ENCODE measurements around the gene OR1D5. TPM values are rescaled to one million over a fixed set of nuclear protein-coding genes. Genes with fewer than 3 reads are reported as not detected.
A peak's percentile ranks its signal among the peaks of the same experiment; 100 is the strongest.
"Not testable (repeated sequence)": the region's sequence is repeated elsewhere in the genome, so short reads cannot be mapped to it uniquely, and the experiment has no call there.

Gene OR1D5
- total RNA-seq, 1 experiment from 2014 or later, result not detected

DNA sequence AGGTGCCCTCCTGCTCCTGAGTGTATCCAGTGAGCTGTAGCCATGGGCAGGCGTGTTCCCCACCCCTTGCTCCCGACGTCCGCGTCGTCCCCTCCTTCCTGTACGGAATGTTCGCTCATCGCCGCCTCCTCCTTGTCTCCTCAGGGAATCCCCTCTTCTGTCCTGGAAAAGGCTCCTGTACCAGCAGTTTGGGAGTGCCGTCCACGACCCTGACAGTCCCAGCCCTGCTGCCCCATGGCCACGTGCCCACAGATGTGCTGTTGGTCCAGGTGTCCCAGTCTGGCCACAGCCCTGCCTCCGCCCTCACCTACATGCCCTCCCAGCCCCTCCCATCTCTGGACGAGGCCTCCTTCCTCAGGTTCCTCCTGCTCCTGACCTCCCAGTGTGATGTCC lies 30.2 kb downstream of the OR1D5 start:
- no peak for DNase-seq (ENCODE audit: extremely low read depth, low read depth)

DNA sequence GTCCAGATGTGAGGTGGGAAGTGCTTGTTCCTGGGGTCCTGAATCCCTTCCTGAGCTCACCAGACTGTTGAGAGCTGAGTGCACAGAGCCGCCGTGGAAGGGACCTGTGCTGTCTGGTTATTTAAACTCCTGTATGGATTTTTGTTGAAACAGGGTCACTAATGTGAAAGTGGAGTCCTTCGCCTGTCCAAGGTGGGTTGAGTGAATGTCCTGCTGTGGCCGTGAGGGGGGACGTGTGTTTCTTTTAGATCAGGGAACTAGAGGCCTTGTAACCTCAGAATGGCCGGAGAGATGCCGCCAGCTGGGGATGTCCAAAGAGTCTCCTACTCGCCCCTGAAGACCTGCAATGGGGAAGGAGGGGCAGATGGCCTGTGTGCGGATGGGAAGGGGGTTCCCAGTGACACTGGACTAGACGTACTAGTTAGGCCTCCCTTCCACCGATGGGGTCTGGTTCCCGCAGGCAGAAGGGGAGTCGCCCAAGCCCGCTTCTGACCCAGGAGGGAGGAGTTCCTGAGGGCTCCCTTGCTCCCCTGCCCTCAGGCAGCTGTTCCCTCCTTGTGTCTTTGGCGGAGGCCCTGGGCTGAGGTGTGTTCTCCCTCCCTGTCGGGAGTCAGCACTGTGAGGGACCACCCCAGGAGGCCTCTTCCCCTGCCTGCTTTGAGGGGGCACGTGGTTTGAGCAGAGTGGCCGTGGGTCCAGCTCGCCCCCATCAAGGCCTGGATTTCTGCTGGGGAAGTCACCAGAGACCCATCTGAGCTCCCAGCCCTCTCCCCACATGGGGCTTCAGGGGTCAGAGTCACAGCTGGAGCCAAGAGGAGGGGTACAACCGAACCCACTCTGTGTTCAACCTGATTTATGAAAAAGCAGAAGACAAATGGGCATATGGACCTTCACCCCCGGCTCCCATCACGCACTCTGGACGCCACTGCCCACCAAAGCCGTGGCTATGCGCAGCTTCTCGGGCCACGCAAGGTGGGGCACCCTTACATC lies 30.9 kb downstream of the OR1D5 start:
- DNase-seq (ENCODE audit: extremely low read depth, low read depth), result no peak

DNA sequence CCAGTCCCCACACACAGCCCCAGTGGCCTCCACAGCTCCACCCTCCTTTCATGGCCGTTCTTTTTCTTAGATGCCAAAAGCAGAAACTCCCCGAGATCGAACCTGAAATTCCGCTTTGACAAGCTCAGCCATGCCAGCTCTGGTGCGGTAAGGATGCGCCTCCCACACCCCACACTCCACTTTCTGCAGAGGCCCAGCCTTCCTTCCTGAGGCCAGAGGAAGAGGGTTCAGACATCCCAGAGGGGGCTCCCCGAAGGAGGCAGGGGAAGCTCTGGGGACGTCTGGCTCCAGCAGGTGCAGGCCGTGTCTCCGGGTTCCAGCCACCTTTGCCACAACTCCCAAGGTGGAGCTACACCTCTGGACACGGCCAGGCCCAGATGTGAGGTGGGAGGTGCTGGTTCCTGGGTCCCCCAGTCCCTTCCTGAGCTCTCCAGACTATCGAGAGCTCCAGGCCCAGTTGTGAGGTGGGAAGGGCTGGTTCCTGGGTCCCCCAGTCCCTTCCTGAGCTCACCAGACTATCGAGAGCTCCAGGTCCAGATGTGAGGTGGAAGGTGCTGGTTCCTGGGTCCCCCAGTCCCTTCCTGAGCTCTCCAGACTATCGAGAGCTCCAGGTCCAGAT lies 32.4 kb downstream of the OR1D5 start:
- DNase-seq (ENCODE audit: extremely low read depth, low read depth), result not testable (repeated sequence)

DNA sequence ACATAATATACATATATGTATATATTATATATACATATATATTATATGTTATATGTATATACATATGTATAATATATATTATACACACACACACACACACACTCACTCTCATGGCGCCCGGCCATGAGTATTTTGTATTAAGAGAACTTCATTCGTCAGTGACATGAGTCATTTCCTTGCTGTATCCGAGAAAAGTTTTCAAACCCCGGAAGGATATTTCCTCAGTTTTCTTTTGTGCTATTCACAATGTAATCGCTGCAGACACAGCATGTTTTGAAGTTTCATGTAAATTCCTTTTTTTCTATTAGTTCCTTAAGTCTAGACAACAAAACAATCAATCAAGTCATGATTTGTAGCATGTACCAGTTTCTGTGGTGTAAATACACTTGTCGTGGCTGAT lies 33.3 kb downstream of the OR1D5 start:
- peak; percentile 48 for DNase-seq (ENCODE audit: extremely low read depth, low read depth)

DNA sequence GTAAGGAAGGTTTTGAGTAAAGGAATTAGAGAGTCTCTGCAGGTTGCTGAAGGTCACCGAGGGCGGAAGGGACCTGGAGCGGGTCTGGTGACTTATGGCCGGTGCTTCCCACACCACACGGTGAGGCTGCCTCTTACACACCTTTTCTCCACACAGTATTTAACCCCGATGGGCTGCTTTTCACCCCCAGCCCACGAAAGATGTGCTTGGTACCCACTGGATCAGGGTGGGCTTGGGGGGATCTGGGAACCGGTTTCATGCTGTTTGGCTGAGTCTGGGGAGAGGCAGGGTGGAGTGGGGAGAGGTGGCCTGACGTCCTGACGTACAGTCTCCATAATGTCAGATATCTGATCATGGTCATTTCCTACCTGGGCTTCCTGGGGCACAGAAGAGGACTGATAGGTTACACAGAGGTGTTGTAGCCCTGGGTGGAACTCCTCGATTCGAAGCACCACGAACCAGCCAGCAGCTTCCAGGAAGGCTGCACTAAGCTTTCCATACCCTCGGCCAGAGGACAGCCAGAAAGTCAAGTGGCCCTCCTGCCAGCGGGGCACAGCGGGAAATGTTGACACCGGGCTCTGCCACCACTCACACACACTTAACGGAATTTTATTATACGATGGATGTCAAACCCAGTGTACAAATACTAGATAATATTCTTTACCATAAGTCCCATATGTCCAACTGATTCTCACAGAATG lies 34.0 kb downstream of the OR1D5 start:
- DNase-seq (ENCODE audit: extremely low read depth, low read depth), result no peak

DNA sequence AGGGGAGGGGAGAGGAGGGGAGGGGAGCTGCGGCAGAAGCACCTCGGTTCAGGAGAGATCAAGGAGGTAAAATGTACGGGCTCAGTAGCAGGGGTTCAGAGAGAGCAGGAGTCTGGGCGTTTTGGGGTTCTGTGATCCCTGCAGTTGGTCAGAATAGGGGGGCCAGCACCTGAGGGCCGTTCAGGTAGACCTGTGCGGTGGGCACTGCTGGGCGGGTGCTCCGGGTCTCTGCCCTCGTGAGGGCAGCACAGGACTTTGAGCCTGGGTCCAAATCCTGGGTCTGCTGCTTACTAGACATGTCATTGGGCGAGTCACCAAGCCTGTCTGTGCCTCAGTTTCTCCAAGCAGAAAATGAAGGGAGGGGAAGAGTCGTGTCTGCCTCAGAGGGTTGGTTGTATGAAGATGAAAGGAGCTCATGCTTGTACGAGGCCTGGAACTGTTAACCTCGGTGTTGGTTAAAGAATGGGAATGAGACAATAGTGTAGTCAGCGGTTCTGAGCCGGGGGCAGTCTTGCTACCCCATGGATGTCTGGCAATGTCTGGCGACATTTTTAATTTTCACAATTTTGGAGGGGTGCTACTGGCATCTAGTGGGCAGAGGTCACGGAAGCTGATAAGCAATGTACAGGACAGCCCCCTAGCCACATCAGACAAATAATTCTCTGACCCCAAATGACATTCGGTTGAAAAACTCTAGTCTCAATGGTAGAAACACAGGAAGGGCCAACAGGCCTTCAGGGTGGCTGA lies 35.4 kb downstream of the OR1D5 start:
- DNase-seq (ENCODE audit: extremely low read depth, low read depth), result no peak

DNA sequence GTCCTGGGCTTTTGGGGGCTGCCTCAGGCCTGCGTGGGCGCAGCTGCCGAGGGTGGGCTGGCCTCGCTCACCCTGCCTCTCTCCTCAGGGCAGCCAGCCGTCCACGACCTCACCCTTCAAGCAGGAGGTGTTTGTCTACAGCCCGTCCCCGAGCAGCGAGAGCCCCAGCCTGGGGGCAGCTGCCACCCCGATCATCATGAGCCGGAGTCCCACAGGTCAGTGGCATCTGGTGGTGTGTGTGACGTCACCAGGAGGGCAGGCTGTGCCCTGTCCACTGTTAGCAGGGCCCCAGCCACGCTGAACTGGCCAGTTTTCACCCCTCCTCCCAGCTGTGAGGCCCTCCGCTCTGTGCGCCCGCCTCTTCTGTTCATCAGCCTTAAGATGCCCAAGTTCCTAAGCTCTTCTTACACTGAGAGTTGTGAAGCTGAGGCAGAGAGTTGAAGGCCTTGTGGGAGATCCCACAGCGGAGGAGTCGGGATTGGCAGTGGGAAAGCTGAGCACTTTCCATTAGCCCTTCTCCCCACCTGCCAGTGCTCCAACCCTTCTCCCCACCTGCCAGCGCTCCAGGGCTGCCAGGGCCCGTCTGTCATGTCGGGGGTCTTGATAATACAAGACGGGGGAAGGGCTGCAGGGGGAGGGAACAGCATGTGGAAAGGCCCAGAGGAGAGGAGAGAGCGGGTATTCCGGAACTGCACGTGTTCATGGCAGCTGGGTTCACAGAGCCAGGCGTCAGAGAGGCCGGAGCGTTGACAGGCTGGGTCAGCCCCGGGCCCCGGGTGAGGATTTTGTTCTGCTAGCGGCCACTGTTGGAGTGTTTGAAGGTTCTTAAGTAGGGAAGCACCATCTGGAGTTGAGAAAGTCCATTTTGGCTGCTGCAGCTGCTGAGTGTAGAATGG lies 36.3 kb downstream of the OR1D5 start:
- DNase-seq (ENCODE audit: extremely low read depth, low read depth), result no peak

DNA sequence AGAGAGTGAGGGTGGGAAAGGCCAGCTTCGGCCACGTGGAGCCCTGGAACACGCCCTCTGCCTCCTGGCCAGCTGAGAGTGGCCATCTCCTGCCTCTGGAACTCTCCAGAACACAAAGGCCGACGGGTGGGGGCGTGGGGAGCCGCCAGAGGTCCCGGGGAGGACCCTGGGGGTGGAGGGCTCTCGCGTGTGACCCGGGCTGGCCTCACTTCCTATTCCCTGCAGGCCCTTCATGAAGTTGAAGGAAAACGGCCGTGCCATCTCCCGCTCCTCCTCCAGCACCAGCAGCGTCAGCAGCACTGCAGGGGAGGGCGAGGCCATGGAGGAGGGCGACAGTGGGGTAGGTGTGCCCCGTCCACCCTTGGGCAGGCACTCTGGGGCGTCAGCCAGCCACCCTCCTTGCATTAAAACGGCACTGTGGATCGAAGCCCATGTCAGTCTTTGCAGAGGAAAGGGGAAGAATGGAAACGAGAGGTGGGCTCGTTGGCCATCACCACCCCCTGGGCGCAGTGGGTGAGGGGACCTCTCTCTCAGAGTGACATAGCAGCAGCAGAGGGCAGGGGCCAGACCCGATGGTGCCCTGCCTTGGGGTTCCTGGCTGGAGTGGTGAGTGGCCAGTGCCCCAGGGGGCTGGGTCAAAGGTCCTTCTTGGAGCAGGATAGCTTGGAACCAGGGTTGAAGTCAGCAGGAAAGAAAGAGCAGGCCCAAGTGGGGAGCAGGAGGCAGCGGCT lies 37.1 kb downstream of the OR1D5 start:
- no peak for DNase-seq (ENCODE audit: extremely low read depth, low read depth)

DNA sequence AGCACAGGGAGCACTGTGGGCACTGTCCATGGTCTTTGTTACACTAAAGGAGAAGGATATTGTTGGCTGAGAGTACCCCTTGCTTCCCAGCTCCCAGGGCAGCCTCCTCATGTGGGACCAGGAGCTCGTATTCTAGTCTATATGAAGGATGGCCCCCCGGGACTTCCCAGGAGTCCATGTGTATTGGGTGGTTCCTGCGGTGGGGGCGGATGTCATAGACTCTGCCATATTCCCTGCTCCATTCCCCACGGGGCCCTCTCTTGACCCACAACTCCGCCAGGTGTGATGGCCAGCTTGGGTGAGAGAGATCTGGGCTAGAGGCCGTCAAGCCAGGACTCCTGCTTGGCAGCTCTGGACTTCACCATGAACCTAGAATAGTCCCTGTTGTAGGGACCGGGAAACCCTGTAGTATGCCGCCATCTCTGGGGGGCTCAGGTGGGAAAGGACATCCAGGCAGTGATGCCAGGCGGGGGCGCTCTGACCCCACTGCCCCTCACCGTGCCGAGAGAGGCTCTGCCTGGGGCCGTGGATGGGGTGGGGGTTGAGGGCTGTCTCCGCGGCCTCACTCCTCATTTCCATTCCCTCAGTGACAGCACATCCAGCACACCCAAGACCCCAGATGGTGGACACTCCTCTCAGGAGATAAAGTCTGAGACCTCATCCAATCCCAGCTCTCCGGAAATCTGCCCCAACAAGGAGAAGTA lies 37.8 kb downstream of the OR1D5 start:
- no peak for DNase-seq (ENCODE audit: extremely low read depth, low read depth)

DNA sequence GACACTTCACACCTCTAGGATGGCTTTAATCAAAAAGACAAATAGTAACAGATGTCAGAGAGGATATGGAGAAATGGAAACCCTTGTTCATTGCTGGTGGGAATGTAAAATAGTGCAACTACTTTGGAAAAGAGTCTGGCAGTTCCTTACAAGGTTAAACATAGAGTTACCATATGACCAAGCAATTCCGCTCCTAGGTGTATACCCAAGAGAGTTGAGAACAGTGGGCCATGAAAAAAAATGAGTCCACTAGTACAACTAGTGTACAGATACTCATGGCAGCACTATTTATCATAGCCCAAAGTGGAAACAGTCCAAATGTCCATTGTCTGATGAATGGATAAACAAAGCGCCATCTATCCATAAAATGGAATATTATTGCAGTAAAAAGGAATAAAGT lies 39.1 kb downstream of the OR1D5 start:
- DNase-seq (ENCODE audit: extremely low read depth, low read depth), result no peak

DNA sequence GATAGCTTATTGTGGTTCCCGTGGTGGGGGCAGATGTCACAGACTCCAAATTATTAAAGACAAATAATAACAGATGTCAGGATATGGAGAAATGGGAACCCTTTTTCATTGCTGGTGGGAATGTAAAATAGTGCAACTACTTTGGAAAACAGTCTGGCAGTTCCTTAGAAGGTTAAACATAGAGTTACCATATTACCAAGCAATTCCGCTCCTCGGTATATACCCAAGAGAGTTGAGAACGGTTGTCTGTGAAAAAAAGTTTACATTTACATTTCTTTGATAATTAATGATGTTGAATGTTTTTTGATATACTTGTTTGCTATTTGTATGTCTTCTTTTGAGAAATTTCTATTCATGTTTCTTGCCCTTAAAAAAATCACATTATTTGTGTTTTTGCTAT lies 41.2 kb downstream of the OR1D5 start:
- DNase-seq (ENCODE audit: extremely low read depth, low read depth), result no peak

DNA sequence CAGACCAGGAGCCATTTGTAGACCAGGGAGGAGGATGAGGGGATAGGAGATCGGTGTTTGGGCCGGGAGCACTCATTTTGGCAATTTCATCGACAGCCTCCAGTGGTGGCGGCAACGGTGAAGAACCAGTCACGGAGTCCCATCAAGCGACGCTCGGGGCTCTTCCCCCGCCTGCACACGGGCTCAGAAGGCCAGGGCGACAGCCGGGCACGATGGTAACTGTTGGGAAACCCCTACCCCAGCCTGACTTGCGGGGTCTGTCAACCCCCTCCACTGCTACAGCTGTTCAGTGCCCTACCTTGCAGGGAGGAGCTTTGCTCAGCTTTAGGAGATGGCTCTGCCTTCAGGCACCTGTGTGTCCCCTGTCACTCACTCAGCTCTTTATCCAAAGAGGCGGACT lies 43.0 kb downstream of the OR1D5 start:
- DNase-seq (ENCODE audit: extremely low read depth, low read depth), result no peak

DNA sequence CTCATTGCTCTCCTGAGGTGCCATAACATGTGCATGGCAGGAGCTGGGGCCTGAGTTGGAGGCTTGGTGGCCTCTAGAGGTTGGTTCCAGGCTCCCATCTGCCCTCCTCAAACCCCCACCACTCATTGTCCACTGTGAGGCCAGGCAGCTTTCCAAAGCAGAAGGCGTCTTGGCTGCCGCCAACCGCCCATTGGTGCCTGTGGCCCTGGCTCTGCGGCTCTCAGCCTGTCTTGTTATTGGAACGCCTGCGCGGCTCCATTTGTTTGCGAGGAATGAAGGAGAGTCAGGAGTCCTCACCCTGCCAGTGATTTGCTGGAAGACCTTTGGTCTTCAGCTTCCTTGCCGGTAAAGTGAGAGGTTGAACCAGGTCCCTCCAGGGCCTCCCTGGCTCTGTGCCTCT lies 43.6 kb downstream of the OR1D5 start:
- DNase-seq (ENCODE audit: extremely low read depth, low read depth), result no peak

DNA sequence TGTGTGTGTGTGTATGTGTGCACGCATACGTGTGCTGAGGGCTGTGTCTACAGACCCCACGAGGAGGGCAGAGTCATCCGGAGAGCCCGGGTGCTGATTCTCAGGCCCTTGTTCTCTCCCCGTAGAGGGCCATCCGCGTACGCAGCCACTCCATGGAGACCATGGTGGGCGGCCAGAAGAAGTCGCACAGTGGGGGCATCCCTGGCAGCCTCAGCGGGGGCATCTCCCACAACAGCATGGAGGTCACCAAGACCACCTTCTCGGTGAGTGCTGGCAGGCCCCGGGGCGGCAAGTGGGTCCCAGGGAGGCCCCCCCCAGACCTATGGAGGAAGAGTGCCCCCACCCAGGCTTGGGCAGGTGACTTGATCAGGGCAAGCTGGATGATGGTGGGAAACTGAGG lies 45.5 kb downstream of the OR1D5 start:
- no peak for DNase-seq (ENCODE audit: extremely low read depth, low read depth)

DNA sequence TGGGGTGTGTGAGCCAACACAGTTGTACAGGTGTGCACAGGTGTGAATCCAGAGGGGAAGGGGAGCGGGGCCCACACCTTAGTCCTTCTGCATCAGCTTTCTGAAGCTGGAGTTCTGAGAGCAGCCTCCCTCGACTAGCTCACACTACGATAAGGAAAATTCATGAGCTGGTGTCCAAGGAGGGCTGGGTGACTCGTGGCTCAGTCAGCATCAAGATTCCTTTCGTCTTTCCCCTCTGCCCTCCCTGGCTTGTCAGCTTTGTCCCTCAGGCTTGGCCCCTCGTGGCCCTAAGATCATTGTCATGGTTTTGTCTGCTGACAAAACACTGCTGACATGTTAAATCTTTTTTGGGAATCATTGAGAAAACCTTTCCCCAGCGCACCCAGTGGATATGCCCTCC lies 47.5 kb downstream of the OR1D5 start:
- DNase-seq (ENCODE audit: extremely low read depth, low read depth), result no peak

DNA sequence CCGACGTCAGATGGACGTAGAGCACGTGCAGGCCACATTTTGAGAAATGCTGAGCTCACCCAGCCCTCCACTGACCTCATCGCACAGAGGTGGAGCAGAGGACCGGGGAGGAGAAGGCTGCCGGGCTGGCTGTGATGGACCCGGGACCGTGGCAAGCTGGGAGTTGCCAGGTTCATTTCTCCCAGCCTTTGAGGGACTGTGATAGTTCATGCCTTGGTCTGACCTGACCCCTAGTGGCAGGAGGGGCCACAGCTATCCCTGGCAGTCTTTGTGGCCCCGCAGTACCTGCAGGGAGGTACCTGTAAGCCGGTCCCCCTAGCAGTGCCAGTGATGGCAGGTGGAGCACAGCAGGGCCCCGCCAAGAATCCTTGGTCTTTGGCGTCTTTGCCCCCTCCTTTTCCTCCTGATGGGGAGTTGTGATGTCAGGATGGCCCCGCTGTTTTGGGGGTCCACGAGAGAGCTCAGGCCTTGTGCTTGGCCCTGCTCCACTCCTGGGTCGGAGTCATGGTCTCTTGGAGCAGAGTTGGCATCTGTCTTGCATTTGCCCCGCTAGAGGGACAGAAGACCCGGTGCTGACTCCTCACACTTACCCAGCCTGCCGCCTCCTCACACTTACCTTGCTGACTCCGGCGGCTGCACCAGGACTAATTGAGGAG lies 50.4 kb downstream of the OR1D5 start:
- DNase-seq (ENCODE audit: extremely low read depth, low read depth), result peak; percentile 64

Measured in NCI-H460 (cell line).